CD4-positive, alpha-beta T cell treated with Interleukin-21 for 1 hour (primary cell): ENCODE data around the gene RAB30.
"Not testable (repeated sequence)": the region's sequence is repeated elsewhere in the genome, so short reads cannot be mapped to it uniquely, and the experiment has no call there.

Experiments used
- DNase-seq: peaks from one replicate; pipeline ENCODE4 v3.0.0-alpha.2; 2020

The RAB30 gene

GRCh38 chr11:82978422-82979099, 93.1 kb downstream of the RAB30 start:
- DNase-seq, result peak; percentile 7

- DNase-seq, result no peak
Observed at GRCh38 chr11:82976786-82977185, 94.9 kb downstream of the RAB30 start.

- no peak for DNase-seq
Observed at GRCh38 chr11:82975882-82976281, 95.8 kb downstream of the RAB30 start.

- DNase-seq, result no peak
Observed at GRCh38 chr11:82974851-82975250, 96.8 kb downstream of the RAB30 start.

- no peak for DNase-seq
Observed at GRCh38 chr11:82974135-82974534, 97.6 kb downstream of the RAB30 start.

- no peak for DNase-seq
Observed at GRCh38 chr11:82972103-82972502, 99.6 kb downstream of the RAB30 start.

- DNase-seq, result peak; percentile 69
Observed at GRCh38 chr11:82971519-82971946, 100.2 kb downstream of the RAB30 start.

GRCh38 chr11:82970507-82971083, 101.1 kb downstream of the RAB30 start:
- not testable (repeated sequence) for DNase-seq

- DNase-seq, result no peak
Observed at GRCh38 chr11:82969811-82970210, 101.9 kb downstream of the RAB30 start.

GRCh38 chr11:82967381-82967780, 104.3 kb downstream of the RAB30 start:
- no peak for DNase-seq

GRCh38 chr11:82962021-82962420, 109.7 kb downstream of the RAB30 start:
- DNase-seq, result not testable (repeated sequence)

GRCh38 chr11:82960779-82961143, 110.9 kb downstream of the RAB30 start:
- DNase-seq, result no peak

- peak; percentile 79 for DNase-seq
Observed at GRCh38 chr11:82959987-82960778, 111.5 kb downstream of the RAB30 start.

- DNase-seq, result peak; percentile 80
Observed at GRCh38 chr11:82955736-82956453, 115.8 kb downstream of the RAB30 start.

- DNase-seq, result not testable (repeated sequence)
Observed at GRCh38 chr11:82950502-82950901, 121.2 kb downstream of the RAB30 start.

- DNase-seq, result no peak
Observed at GRCh38 chr11:82949352-82949751, 122.3 kb downstream of the RAB30 start.

GRCh38 chr11:82945682-82946081, 126.0 kb downstream of the RAB30 start:
- DNase-seq, result no peak

GRCh38 chr11:82945041-82945440, 126.7 kb downstream of the RAB30 start:
- DNase-seq, result not testable (repeated sequence)

GRCh38 chr11:82944198-82944597, 127.5 kb downstream of the RAB30 start:
- DNase-seq, result no peak

GRCh38 chr11:82943430-82943829, 128.3 kb downstream of the RAB30 start:
- DNase-seq, result not testable (repeated sequence)

- no peak for DNase-seq
Observed at GRCh38 chr11:82942376-82942775, 129.3 kb downstream of the RAB30 start.

- DNase-seq, result no peak
Observed at GRCh38 chr11:82939456-82939855, 132.2 kb downstream of the RAB30 start.

GRCh38 chr11:82937554-82937953, 134.1 kb downstream of the RAB30 start:
- no peak for DNase-seq
